GM18858 (cell line): Measurements from ENCODE around the gene CWC27.
"Not testable (repeated sequence)": the region's sequence is repeated elsewhere in the genome, so short reads cannot be mapped to it uniquely, and the experiment has no call there.

ENCODE experiments used
- ATAC-seq: cut with Tn5 transposase; IDR thresholded peaks from one replicate; pipeline ENCODE4 v1.9.1; 2021; ENCODE audit not compliant: unreplicated experiment

The CWC27 gene

GRCh38 chr5:64836786-64837185 is 68.1 kb downstream of the CWC27 start:
- ATAC-seq, result no peak

- no peak for ATAC-seq
Observed at GRCh38 chr5:64838376-64838775, 69.6 kb downstream of the CWC27 start.

DNA sequence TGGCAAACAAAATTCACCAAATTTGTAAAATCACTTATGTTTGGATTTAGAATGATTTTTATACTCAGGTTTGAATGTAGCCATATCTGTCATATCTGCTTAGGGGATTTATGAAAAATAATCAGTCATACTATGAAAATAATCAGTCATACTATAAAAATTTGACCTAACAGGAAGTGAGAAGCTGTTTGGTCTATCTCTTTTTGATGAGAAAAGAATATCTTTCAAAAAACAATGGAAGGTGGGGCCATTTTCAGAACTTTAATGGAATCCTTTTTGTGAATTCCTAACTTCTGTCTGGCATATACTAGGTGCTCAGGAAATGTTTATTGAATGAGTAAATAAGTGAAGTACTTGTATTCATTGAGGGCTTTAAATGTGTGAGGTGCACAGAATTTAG is 70.1 kb downstream of the CWC27 start:
- no peak for ATAC-seq

DNA sequence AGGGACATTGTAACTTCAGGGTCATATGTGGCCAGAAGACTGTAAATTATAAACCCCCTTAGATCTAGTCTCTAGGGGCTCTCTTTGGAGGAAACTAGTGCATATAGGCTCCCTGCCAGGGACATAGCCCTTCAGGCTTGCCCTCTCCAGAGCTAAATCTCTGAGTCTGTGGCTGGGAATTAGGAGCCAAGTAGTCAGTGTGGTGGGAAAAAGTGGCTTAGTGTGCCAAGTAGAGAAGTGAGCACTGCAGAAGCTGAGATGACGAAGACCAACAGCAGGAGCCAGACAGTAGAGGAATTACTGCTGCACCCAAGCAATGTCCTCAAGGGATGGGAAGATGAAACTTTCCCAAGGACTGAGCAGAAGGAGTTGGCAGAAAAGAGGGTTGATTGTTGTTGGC is 71.2 kb downstream of the CWC27 start:
- ATAC-seq, result no peak

DNA sequence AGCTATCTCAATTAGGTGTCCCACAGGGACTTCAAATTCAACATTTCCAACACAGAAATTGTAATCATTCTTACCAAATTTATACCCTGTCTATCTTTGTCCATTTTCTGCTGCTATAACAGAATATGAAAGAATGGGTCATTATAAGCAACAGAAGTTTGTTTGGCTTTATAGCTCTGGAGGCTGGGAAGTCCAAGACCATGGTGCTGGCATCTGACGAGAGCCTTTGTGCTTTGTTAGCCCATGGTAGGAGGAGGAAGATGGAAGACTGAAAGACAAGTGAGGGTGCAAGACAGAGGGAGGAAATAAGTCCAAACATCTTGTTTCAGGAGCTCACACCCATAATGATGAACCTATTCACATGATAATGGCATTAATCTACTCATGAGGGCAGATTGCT is 72.2 kb downstream of the CWC27 start:
- no peak for ATAC-seq

GRCh38 chr5:64853777-64854176 is 85.0 kb downstream of the CWC27 start:
- no peak for ATAC-seq

GRCh38 chr5:64854855-64855254 is 86.1 kb downstream of the CWC27 start:
- ATAC-seq, result no peak

DNA sequence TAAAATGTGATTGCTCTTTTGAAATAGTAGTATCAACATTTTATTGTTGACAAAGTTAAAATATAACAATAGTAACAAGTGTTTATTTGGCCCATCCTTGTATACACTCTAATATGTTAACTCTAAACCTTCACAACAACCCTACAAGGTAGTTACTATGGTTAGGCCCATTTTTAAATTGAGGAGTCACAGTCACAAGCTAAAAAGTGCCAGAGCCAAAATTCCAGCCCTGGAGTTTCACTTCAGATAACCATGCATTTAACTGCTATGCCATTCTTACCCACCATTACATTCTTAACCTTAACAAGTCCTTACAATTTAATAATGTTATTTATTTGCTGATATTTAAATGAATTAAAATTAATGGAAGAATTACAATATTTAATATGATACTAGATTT is 91.2 kb downstream of the CWC27 start:
- no peak for ATAC-seq

GRCh38 chr5:64861281-64861680 is 92.6 kb downstream of the CWC27 start:
- no peak for ATAC-seq

- ATAC-seq, result no peak
Observed at GRCh38 chr5:64864171-64864570, 95.4 kb downstream of the CWC27 start.

DNA sequence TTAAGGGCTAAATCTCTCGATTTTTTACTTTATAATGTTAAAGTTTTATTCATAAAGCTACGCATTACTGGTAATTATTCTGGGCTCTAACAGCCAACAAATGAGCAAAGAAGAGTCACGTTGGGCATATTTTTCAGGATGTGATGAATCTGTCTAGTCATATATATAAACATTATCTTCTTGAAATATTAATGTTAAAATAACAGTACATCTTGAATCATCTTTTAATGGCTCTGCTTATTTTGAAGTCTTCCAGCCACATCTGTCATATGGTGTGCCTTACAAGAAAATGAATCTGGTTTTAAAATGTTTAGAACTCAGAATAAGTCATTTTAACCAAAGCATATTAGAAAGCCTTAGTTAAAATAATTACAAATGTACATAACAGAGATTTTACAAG is 96.9 kb downstream of the CWC27 start:
- no peak for ATAC-seq

GRCh38 chr5:64869419-64869818 is 100.7 kb downstream of the CWC27 start:
- no peak for ATAC-seq

- ATAC-seq, result no peak
Observed at GRCh38 chr5:64872044-64872443, 103.3 kb downstream of the CWC27 start.

- ATAC-seq, result no peak
Observed at GRCh38 chr5:64873441-64873840, 104.7 kb downstream of the CWC27 start.

- no peak for ATAC-seq
Observed at GRCh38 chr5:64874753-64875152, 106.0 kb downstream of the CWC27 start.

DNA sequence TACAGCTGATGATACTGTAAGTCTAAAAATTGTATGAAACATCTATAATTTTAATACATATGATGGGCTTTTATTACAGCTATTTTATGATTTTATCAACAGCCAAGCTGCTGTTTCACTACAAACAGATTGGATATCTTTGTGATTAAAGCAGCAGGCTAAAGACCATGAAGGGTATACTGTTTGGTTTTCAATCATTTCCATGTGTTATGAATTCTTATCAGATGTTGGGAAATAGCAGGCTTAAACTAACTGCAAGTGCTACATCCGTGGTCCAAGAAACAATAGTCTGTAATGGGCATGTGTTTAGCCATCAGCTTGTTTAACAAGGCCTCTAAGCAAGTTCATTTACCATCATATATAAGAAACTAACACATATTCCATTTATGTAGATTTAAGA is 107.5 kb downstream of the CWC27 start:
- ATAC-seq, result no peak

GRCh38 chr5:64880821-64881220 is 112.1 kb downstream of the CWC27 start:
- ATAC-seq, result no peak

GRCh38 chr5:64883912-64884311 is 115.2 kb downstream of the CWC27 start:
- ATAC-seq, result no peak

DNA sequence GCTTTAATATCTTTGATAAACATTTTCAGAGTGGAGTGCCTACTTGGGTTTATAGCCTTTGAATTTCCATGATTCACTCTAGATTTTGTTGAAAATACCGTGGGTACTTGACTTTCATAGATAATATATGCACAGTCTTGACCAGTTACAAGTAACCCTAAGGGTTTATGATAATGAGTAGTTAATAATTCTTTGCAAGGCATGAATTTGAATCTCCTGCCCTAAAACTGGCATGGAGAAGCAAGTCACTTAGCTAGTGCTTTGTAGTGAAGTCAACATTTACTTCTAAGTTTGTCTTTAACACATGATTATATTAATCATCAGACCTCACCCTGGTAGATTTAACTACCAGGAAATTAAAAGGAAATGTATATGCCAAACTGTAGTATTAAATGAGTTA is 115.8 kb downstream of the CWC27 start:
- ATAC-seq, result no peak

GRCh38 chr5:64887910-64888309 is 119.2 kb downstream of the CWC27 start:
- ATAC-seq, result no peak

DNA sequence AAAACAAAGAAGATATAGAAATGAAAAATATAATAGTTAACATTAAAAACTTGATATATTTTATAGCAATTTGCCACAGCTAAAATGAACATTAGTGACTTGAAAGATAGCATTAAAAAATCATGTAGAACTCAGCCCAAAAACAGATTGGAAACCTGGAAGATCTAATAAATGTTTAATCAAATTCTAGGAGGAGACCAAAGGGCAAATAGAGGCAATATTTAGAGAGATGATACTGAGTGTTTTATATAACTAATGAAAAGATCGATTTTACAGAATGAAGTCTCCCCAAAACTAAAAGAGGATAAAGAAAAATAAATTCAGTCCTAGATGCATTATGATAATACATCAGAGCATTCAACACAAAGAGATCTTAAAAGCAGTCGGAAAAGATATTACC is 127.0 kb downstream of the CWC27 start:
- no peak for ATAC-seq

- no peak for ATAC-seq
Observed at GRCh38 chr5:64899838-64900237, 131.1 kb downstream of the CWC27 start.

GRCh38 chr5:64900618-64901017 is 131.9 kb downstream of the CWC27 start:
- ATAC-seq, result no peak

DNA sequence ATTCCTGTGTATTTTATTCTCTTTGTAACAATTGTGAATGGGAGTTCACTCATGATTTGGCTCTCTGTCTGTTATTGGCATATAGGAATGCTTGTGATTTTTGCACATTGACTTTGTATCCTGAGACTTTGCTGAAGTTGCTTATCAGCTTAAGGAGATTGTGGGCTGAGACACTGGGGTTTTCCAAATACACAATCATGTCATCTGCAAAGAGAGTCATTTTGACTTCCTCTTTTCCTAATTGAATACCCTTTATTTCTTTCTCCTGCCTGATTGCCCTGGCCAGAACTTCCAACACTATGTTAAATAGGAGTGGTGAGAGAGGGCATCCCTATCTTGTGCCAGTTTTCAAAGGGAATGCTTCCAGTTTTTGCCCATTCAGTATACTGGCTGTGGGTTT is 138.7 kb downstream of the CWC27 start:
- not testable (repeated sequence) for ATAC-seq
